SU-DHL-6 (cell line): ENCODE measurements around the gene HHIP.

ENCODE experiments used
- H2AFZ ChIP-seq: fragments of 200-600 bp; sonication (generic); 2 replicates; pipeline ENCODE4 v1.6.1; 2014; ENCODE audit warnings: low read depth, mild to moderate bottlenecking, moderate library complexity, mixed read lengths, antibody characterized with exemption, low read length; ENCODE audit not compliant: severe bottlenecking
- H3F3A ChIP-seq: fragments of 200-600 bp; shearing (Covaris generic); 2 replicates; pipeline ENCODE4 v1.6.0; 2016; ENCODE audit warnings: antibody characterized with exemption, mild to moderate bottlenecking; ENCODE audit not compliant: insufficient read depth
- H3K27ac ChIP-seq: fragments of 200-600 bp; sonication (generic); 2 replicates; pipeline ENCODE4 v1.5.1; 2016; ENCODE audit warnings: low read depth, mild to moderate bottlenecking, low read length, moderate library complexity, mixed read lengths
- H3K27me3 ChIP-seq: fragments of 200-600 bp; sonication (generic), shearing (Covaris generic); 2 replicates; pipeline ENCODE4 v1.6.0; 2014; ENCODE audit warnings: mild to moderate bottlenecking, low read length
- H3K36me3 ChIP-seq: fragments of 200-600 bp; sonication (generic); 2 replicates; pipeline ENCODE4 v1.6.1; 2014; ENCODE audit warnings: mild to moderate bottlenecking, low read length, mixed read lengths
- H3K4me2 ChIP-seq: fragments of 300-600, 200-600 bp; shearing (Covaris generic), sonication (generic); 2 replicates; pipeline ENCODE4 v1.6.0; 2014; ENCODE audit warnings: low read length, low read depth, mild to moderate bottlenecking; ENCODE audit not compliant: poor library complexity, severe bottlenecking
- H3K4me3 ChIP-seq: fragments of 200-600 bp; sonication (generic); 2 replicates; pipeline ENCODE4 v1.5.1; 2014; ENCODE audit warnings: antibody characterized with exemption, low read length, mild to moderate bottlenecking, mixed read lengths; ENCODE audit not compliant: insufficient read depth, poor library complexity, severe bottlenecking
- H3K79me2 ChIP-seq: fragments of 200-600 bp; sonication (generic); 2 replicates; pipeline ENCODE4 v1.6.1; 2014; ENCODE audit warnings: mild to moderate bottlenecking, low read length, moderate library complexity; ENCODE audit not compliant: insufficient read depth
- H3K9ac ChIP-seq: fragments of 200-600 bp; sonication (generic); 2 replicates; pipeline ENCODE4 v1.7.0; 2014; ENCODE audit warnings: mild to moderate bottlenecking, low read length
- H3K9me2 ChIP-seq: fragments of 200-600 bp; sonication (generic); replicated peaks from 2 replicates; pipeline ENCODE4 v1.6.1; 2014; ENCODE audit warnings: low read length; ENCODE audit not compliant: insufficient read depth
- H3K9me3 ChIP-seq: fragments of 200-600 bp; sonication (generic); 2 replicates; pipeline ENCODE4 v1.6.1; 2014; ENCODE audit warnings: low read length, mixed read lengths; ENCODE audit not compliant: insufficient read depth
- H4K20me1 ChIP-seq: fragments of 200-600 bp; sonication (generic); 2 replicates; pipeline ENCODE4 v1.6.1; 2014; ENCODE audit warnings: low read depth, mild to moderate bottlenecking, antibody characterized with exemption, low read length, moderate library complexity, mixed read lengths
- EZH2phosphoT487 ChIP-seq: fragments of 200-600 bp; sonication (generic), shearing (Covaris generic); conservative IDR thresholded peaks from 2 replicates; pipeline ENCODE4 v1.6.1; 2018; ENCODE audit warnings: mild to moderate bottlenecking, antibody characterized with exemption, low read length, moderate library complexity, mixed read lengths
- TF ChIP-seq, protein P1 (sequence below): fragments of 200-600 bp; sonication (generic); IDR thresholded peaks from one replicate; pipeline ENCODE4 v1.5.1; 2017; ENCODE audit warnings: antibody characterized with exemption, mild to moderate bottlenecking, low read length, moderate library complexity; ENCODE audit not compliant: insufficient read depth, poor library complexity, severe bottlenecking

HHIP gene

GRCh38 chr4:144663834-144664475 lies 18.0 kb downstream of the HHIP start:
- H3K36me3 ChIP-seq, result no peaks in the 10 kb centered on the region
- TF ChIP-seq EZH2phosphoT487, result no peak
- TF ChIP-seq, protein P1, sequence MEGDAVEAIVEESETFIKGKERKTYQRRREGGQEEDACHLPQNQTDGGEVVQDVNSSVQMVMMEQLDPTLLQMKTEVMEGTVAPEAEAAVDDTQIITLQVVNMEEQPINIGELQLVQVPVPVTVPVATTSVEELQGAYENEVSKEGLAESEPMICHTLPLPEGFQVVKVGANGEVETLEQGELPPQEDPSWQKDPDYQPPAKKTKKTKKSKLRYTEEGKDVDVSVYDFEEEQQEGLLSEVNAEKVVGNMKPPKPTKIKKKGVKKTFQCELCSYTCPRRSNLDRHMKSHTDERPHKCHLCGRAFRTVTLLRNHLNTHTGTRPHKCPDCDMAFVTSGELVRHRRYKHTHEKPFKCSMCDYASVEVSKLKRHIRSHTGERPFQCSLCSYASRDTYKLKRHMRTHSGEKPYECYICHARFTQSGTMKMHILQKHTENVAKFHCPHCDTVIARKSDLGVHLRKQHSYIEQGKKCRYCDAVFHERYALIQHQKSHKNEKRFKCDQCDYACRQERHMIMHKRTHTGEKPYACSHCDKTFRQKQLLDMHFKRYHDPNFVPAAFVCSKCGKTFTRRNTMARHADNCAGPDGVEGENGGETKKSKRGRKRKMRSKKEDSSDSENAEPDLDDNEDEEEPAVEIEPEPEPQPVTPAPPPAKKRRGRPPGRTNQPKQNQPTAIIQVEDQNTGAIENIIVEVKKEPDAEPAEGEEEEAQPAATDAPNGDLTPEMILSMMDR, result no peak
- H3K27ac ChIP-seq, result no peak overlapping the region
- H3K9me3 ChIP-seq, result no peaks in the 10 kb centered on the region
- no peak overlapping the region for H2AFZ ChIP-seq
- no peak overlapping the region for H3K9ac ChIP-seq
- no peaks in the 10 kb centered on the region for H4K20me1 ChIP-seq
- no peaks in the 10 kb centered on the region for H3F3A ChIP-seq
- H3K27me3 ChIP-seq, result no peaks in the 10 kb centered on the region
- H3K79me2 ChIP-seq, result no peaks in the 10 kb centered on the region
- no peaks in the 10 kb centered on the region for H3K9me2 ChIP-seq
- H3K4me2 ChIP-seq, result no peak overlapping the region
- H3K4me3 ChIP-seq, result no peak overlapping the region

GRCh38 chr4:144666539-144667175 lies 20.7 kb downstream of the HHIP start:
- Histone ChIP-seq H3K9me2 (no peaks in the 10 kb centered on the region), H3K79me2 (no peaks in the 10 kb centered on the region), H3K9me3 (no peaks in the 10 kb centered on the region), H3K4me3 (no peak overlapping the region), H4K20me1 (no peaks in the 10 kb centered on the region), H3K9ac (no peak overlapping the region), H3K4me2 (no peak overlapping the region), H2AFZ (no peak overlapping the region), H3F3A (no peaks in the 10 kb centered on the region), H3K36me3 (no peaks in the 10 kb centered on the region), H3K27ac (no peak overlapping the region), H3K27me3 (no peaks in the 10 kb centered on the region)
- TF ChIP-seq, protein P1, result no peak
- TF ChIP-seq EZH2phosphoT487, result no peak

GRCh38 chr4:144667500-144667899 lies 21.5 kb downstream of the HHIP start:
- no peak overlapping the region for H3K27ac ChIP-seq

More at GRCh38 chr4:144667500-144667899, 21.5 kb downstream of the HHIP start:
- TF ChIP-seq, protein P1, result no peak
- TF ChIP-seq EZH2phosphoT487, result no peak
- Histone ChIP-seq H3K79me2 (no peaks in the 10 kb centered on the region), H3K9me2 (no peaks in the 10 kb centered on the region), H3F3A (no peaks in the 10 kb centered on the region), H3K9ac (no peak overlapping the region), H3K9me3 (no peaks in the 10 kb centered on the region), H3K27me3 (no peaks in the 10 kb centered on the region), H3K4me3 (no peak overlapping the region), H3K36me3 (no peaks in the 10 kb centered on the region), H2AFZ (no peak overlapping the region), H4K20me1 (no peaks in the 10 kb centered on the region), H3K4me2 (no peak overlapping the region)
